GM23248 (cell line): Measurements from ENCODE around the gene KIAA2012. TPM values are rescaled to one million over a fixed set of nuclear protein-coding genes. Genes with fewer than 3 reads are reported as not detected.
A peak's percentile ranks its signal among the peaks of the same experiment; 100 is the strongest.

Experiments
- DNase-seq: peaks from one replicate; pipeline ENCODE4 v3.0.0-alpha.2; 2015
- H2AFZ ChIP-seq: fragments of 200-600 bp; sonication (generic); 2 replicates; pipeline ENCODE4 v1.6.1; 2016; ENCODE audit warnings: antibody characterized with exemption
- H3F3A ChIP-seq: fragments of 200-600 bp; sonication (generic); 2 replicates; pipeline ENCODE4 v1.6.1; 2016; ENCODE audit warnings: mild to moderate bottlenecking, antibody characterized with exemption, mixed run types; ENCODE audit not compliant: insufficient read depth
- H3K27ac ChIP-seq: fragments of 200-600 bp; sonication (generic); 2 replicates; pipeline ENCODE4 v1.5.1; 2016; ENCODE audit warnings: mild to moderate bottlenecking
- H3K27me3 ChIP-seq: fragments of 200-600 bp; sonication (generic); replicated peaks from 2 replicates; pipeline ENCODE4 v1.6.1; 2016; ENCODE audit warnings: mild to moderate bottlenecking; ENCODE audit not compliant: insufficient read depth
- H3K36me3 ChIP-seq: fragments of 200-600 bp; sonication (generic); 2 replicates; pipeline ENCODE4 v1.6.1; 2016; ENCODE audit warnings: low read depth, mild to moderate bottlenecking
- H3K4me1 ChIP-seq: fragments of 200-600 bp; sonication (generic); 2 replicates; pipeline ENCODE4 v1.6.1; 2016; ENCODE audit warnings: mild to moderate bottlenecking; ENCODE audit not compliant: insufficient read depth
- H3K4me2 ChIP-seq: fragments of 200-600 bp; sonication (generic); one replicate; pipeline ENCODE4 v1.6.1; 2016; ENCODE audit warnings: mild to moderate bottlenecking; ENCODE audit not compliant: unreplicated experiment
- H3K4me3 ChIP-seq: fragments of 200-600 bp; sonication (generic); 2 replicates; pipeline ENCODE4 v1.5.1; 2016; ENCODE audit warnings: mild to moderate bottlenecking
- H3K79me2 ChIP-seq: fragments of 200-600 bp; sonication (generic); 2 replicates; pipeline ENCODE4 v1.6.1; 2016; ENCODE audit warnings: mild to moderate bottlenecking; ENCODE audit not compliant: insufficient read depth
- H3K9ac ChIP-seq: fragments of 200-600 bp; sonication (generic); 2 replicates; pipeline ENCODE4 v1.6.1; 2016; ENCODE audit warnings: mild to moderate bottlenecking
- H3K9me2 ChIP-seq: fragments of 200-600 bp; sonication (generic); 2 replicates; pipeline ENCODE4 v1.6.1; 2016; ENCODE audit warnings: mixed run types, mild to moderate bottlenecking, moderate library complexity; ENCODE audit not compliant: insufficient read depth
- H3K9me3 ChIP-seq: fragments of 200-600 bp; sonication (generic); one replicate; pipeline ENCODE4 v1.6.1; 2017; ENCODE audit warnings: low read depth
- H4K20me1 ChIP-seq: fragments of 200-600 bp; sonication (generic); 2 replicates; pipeline ENCODE4 v1.6.0; 2016; ENCODE audit not compliant: insufficient read depth
- EZH2 ChIP-seq: fragments of 200-600 bp; sonication (generic); IDR thresholded peaks from 2 replicates; pipeline ENCODE4 v1.6.1; 2018; ENCODE audit warnings: antibody characterized with exemption, mild to moderate bottlenecking; ENCODE audit not compliant: insufficient read depth, poor library complexity, severe bottlenecking
- EZH2phosphoT487 ChIP-seq: fragments of 200-600 bp; sonication (generic); IDR thresholded peaks from 2 replicates; pipeline ENCODE4 v1.6.1; 2018; ENCODE audit warnings: antibody characterized with exemption, moderate library complexity, mild to moderate bottlenecking, low read depth; ENCODE audit not compliant: insufficient read depth
- WGBS, 2 experiments: methylation state at CpG; one replicate each; pipeline ENCODE4 v1.1.6; 2015 to 2017; ENCODE audit warnings: low lambda C conversion rate in 2 of 2, low coverage in 1 of 2; ENCODE audit errors: missing lambda C conversion rate in 2 of 2; 5-methylcytosine and 5-hydroxymethylcytosine counted together
- in situ Hi-C: fragments of 300-500 bp; cut with MboI; formaldehyde crosslinking; loops from 2 replicates; pipeline ENCODE4 v1.15.0; 2020
- polyA plus RNA-seq: library from polyadenylated mRNA; unstranded; fragments of >200 nt; fragmentation: Nextera tagmentation; extraction: Ambion mirVana; gene quantifications from 2 replicates; pipeline ENCODE4 v1.2.1, GENCODE V29; 2016
- total RNA-seq: library from RNA; depleted of rRNA; stranded (reverse); fragments of >200 nt; shearing (Covaris generic); gene quantifications from 2 replicates; pipeline ENCODE4 v1.2.3, GENCODE V29; 2014

The KIAA2012 gene
- total and polyA plus RNA-seq, 2 experiments from 2014 or later: 0.18 TPM; not detected in 1

GRCh38 chr2:202051499-202052161 is 21.4 kb upstream of the KIAA2012 start:
- H3K9me2 ChIP-seq: no peaks in the 10 kb centered on the region
- no peaks in the 10 kb centered on the region for H3K36me3 ChIP-seq
- H3F3A ChIP-seq: peaks cover 10% of the 10 kb centered on the region
- peak overlapping the region; percentile 83 for H3K4me2 ChIP-seq
- H3K4me3 ChIP-seq: peak overlapping the region; percentile 46; the same call in 1 of the 2 replicates
- H2AFZ ChIP-seq: peak overlapping the region; percentile 72
- H3K9ac ChIP-seq: no peak overlapping the region
- no peaks in the 10 kb centered on the region for H3K27me3 ChIP-seq
- TF ChIP-seq EZH2: no peak
- no peak for TF ChIP-seq EZH2phosphoT487
- no peaks in the 10 kb centered on the region for H3K9me3 ChIP-seq
- no peaks in the 10 kb centered on the region for H4K20me1 ChIP-seq
- WGBS, 2 experiments: 12% methylated on average over 8 of the region's 8 CpGs
- no peaks in the 10 kb centered on the region for H3K79me2 ChIP-seq
- peak; percentile 60 for DNase-seq
- in situ Hi-C loops: no loop called here
- peaks cover 12% of the 10 kb centered on the region for H3K4me1 ChIP-seq
- H3K27ac ChIP-seq: 0 out of 2 replicates have a peak overlapping the region, but pooled peaks have one; percentile 8

- Histone ChIP-seq H3K27me3 (no peaks in the 10 kb centered on the region), H3K4me3 (peak overlapping the region; percentile 46; the same call in 1 of the 2 replicates), H3K4me2 (peak overlapping the region; percentile 83), H3K9ac (no peak overlapping the region), H3K9me2 (no peaks in the 10 kb centered on the region), H3K79me2 (no peaks in the 10 kb centered on the region), H3K4me1 (peaks cover 12% of the 10 kb centered on the region), H3K27ac (0 out of 2 replicates have a peak overlapping the region, but pooled peaks have one; percentile 8), H4K20me1 (no peaks in the 10 kb centered on the region), H3K36me3 (no peaks in the 10 kb centered on the region), H2AFZ (peak overlapping the region; percentile 72), H3K9me3 (no peaks in the 10 kb centered on the region), H3F3A (peaks cover 10% of the 10 kb centered on the region)
- TF ChIP-seq EZH2 (no peak), EZH2phosphoT487 (no peak)
- WGBS, 2 experiments: 77 to 80% methylated on average over 1 of the region's 1 CpG
- in situ Hi-C loops: no loop called here
- no peak for DNase-seq
Measured at GRCh38 chr2:202052235-202052634, 20.8 kb upstream of the KIAA2012 start.

GRCh38 chr2:202054679-202055078 is 18.4 kb upstream of the KIAA2012 start:
- Histone ChIP-seq H2AFZ (no peak overlapping the region), H3K4me1 (peaks cover 12% of the 10 kb centered on the region), H3K9ac (no peak overlapping the region), H3K79me2 (no peaks in the 10 kb centered on the region), H3K36me3 (no peaks in the 10 kb centered on the region), H3K9me2 (no peaks in the 10 kb centered on the region), H3K27me3 (no peaks in the 10 kb centered on the region), H4K20me1 (no peaks in the 10 kb centered on the region), H3K27ac (no peak overlapping the region), H3F3A (peaks cover 10% of the 10 kb centered on the region), H3K9me3 (no peaks in the 10 kb centered on the region), H3K4me3 (no peak overlapping the region), H3K4me2 (no peak overlapping the region)
- 62% methylated on average over 3 of the region's 3 CpGs for WGBS, 2 experiments
- in situ Hi-C loops: no loop called here
- DNase-seq: no peak
- TF ChIP-seq EZH2phosphoT487 (no peak), EZH2 (no peak)

- H3K4me1 ChIP-seq: peaks cover 8% of the 10 kb centered on the region
- no peaks in the 10 kb centered on the region for H3K27me3 ChIP-seq
- in situ Hi-C loops: no loop called here
- no peaks in the 10 kb centered on the region for H3K36me3 ChIP-seq
- no peak overlapping the region for H2AFZ ChIP-seq
- no peaks in the 10 kb centered on the region for H3K79me2 ChIP-seq
- H3K27ac ChIP-seq: no peak overlapping the region
- H3K4me2 ChIP-seq: no peak overlapping the region
- no peaks in the 10 kb centered on the region for H3K9me2 ChIP-seq
- H3K4me3 ChIP-seq: no peak overlapping the region
- H3K9ac ChIP-seq: no peak overlapping the region
- peaks cover 6% of the 10 kb centered on the region for H3F3A ChIP-seq
- 75 to 82% methylated on average over 2 of the region's 2 CpGs for WGBS, 2 experiments
- no peak for TF ChIP-seq EZH2phosphoT487
- no peak for TF ChIP-seq EZH2
- H3K9me3 ChIP-seq: no peaks in the 10 kb centered on the region
- DNase-seq: peak; percentile 24
- no peaks in the 10 kb centered on the region for H4K20me1 ChIP-seq
Measured at GRCh38 chr2:202056611-202057010, 16.4 kb upstream of the KIAA2012 start.
